Cardiac muscle cell (in vitro differentiated cells and primary cell): ENCODE measurements around the gene M6PR. TPM values are rescaled to one million over a fixed set of nuclear protein-coding genes. Genes with fewer than 3 reads are reported as not detected.

ENCODE experiments used
- DNase-seq, 2 donors: peaks; one replicate each; pipeline versions ENCODE4 v3.0.0 to v3.0.0-alpha.2; 2010 to 2017; ENCODE audit warnings: low read depth in 1 of 2, low spot score in 1 of 2
- H3K27ac ChIP-seq: fragments of 200-600 bp; sonication (generic); 2 replicates; pipeline ENCODE4 v1.5.1; 2016
- H3K27me3 ChIP-seq: fragments of 200-600 bp; sonication (generic); 2 replicates; pipeline ENCODE4 v1.6.0; 2016; ENCODE audit warnings: control low read depth
- H3K36me3 ChIP-seq: fragments of 200-600 bp; sonication (generic); 2 replicates; pipeline ENCODE4 v1.5.1; 2016; ENCODE audit warnings: control low read depth
- H3K4me1 ChIP-seq: fragments of 200-600 bp; sonication (generic); 2 replicates; pipeline ENCODE4 v1.8.1; 2017; ENCODE audit warnings: low read depth, mild to moderate bottlenecking, mixed run types
- H3K4me3 ChIP-seq: fragments of 200-600 bp; sonication (generic); 2 replicates; pipeline ENCODE4 v1.5.1; 2016; ENCODE audit warnings: mild to moderate bottlenecking
- H3K9me3 ChIP-seq: fragments of 200-600 bp; sonication (generic); 2 replicates; pipeline ENCODE4 v1.5.1; 2017; ENCODE audit warnings: low read depth, mild to moderate bottlenecking, control low read depth
- CTCF ChIP-seq: IDR thresholded peaks from 2 replicates; pipeline ENCODE4 v1.5.1; 2012; ENCODE audit warnings: low read depth, mild to moderate bottlenecking, low read length
- polyA plus RNA-seq: library from polyadenylated mRNA; unstranded; fragments of >200 nt; fragmentation: Nextera tagmentation; extraction: Ambion mirVana; gene quantifications from 2 replicates; pipeline ENCODE4 v1.2.1, GENCODE V29; 2016
- total RNA-seq: library from RNA; depleted of rRNA; stranded (reverse); fragments of >200 nt; gene quantifications from 2 replicates; pipeline ENCODE4 v1.2.3, GENCODE V29; 2016

Gene M6PR
- total and polyA plus RNA-seq, 2 experiments from 2014 or later = 91.2 to 108 TPM

GRCh38 chr12:8950702-8951478, 1.4 kb upstream of the M6PR start:
- H3K36me3 ChIP-seq = peaks cover 4% of the 10 kb centered on the region
- H3K27me3 ChIP-seq = no peaks in the 10 kb centered on the region
- H3K4me1 ChIP-seq = peaks cover 11% of the 10 kb centered on the region
- H3K27ac ChIP-seq = peak overlapping the region; percentile 99
- no peak for DNase-seq
- no peak for TF ChIP-seq CTCF
- H3K9me3 ChIP-seq = no peaks in the 10 kb centered on the region
- H3K4me3 ChIP-seq = peak overlapping the region; percentile 67

GRCh38 chr12:8950221-8950527, 729 bp upstream of the M6PR start:
- TF ChIP-seq CTCF = no peak

GRCh38 chr12:8948701-8949341, 624 bp downstream of the M6PR start:
- H3K4me1 ChIP-seq = peaks cover 11% of the 10 kb centered on the region
- H3K4me3 ChIP-seq = peak overlapping the region; percentile 67
- no peak for TF ChIP-seq CTCF
- H3K27me3 ChIP-seq = no peaks in the 10 kb centered on the region
- no peaks in the 10 kb centered on the region for H3K9me3 ChIP-seq
- peak overlapping the region; percentile 99 for H3K27ac ChIP-seq
- peak; percentile 18 to 67 for DNase-seq
- peaks cover 19% of the 10 kb centered on the region for H3K36me3 ChIP-seq

More at GRCh38 chr12:8950221-8950527, 729 bp upstream of the M6PR start:
- Histone ChIP-seq H3K4me3 (peak overlapping the region; percentile 67), H3K9me3 (no peaks in the 10 kb centered on the region), H3K36me3 (peaks cover 8% of the 10 kb centered on the region), H3K27ac (peak overlapping the region; percentile 99), H3K27me3 (no peaks in the 10 kb centered on the region), H3K4me1 (peaks cover 11% of the 10 kb centered on the region)
- no peak for DNase-seq

- no peak for TF ChIP-seq CTCF
- Histone ChIP-seq H3K27me3 (no peaks in the 10 kb centered on the region), H3K4me3 (no peak overlapping the region), H3K9me3 (no peaks in the 10 kb centered on the region), H3K36me3 (peaks cover 28% of the 10 kb centered on the region), H3K27ac (no peak overlapping the region), H3K4me1 (peaks cover 11% of the 10 kb centered on the region)
- DNase-seq = no peak
These were observed 1.7 kb downstream of the M6PR start for GRCh38 chr12:8947737-8948136.

GRCh38 chr12:8946733-8947132, 2.7 kb downstream of the M6PR start:
- TF ChIP-seq CTCF = no peak

More at GRCh38 chr12:8946733-8947132, 2.7 kb downstream of the M6PR start:
- Histone ChIP-seq H3K4me3 (no peak overlapping the region), H3K27ac (no peak overlapping the region), H3K36me3 (peaks cover 37% of the 10 kb centered on the region), H3K4me1 (peaks cover 11% of the 10 kb centered on the region), H3K9me3 (no peaks in the 10 kb centered on the region), H3K27me3 (no peaks in the 10 kb centered on the region)
- DNase-seq = no peak
